GM21786 (cell line): ENCODE data around the gene CIAO2B.
"Not testable (repeated sequence)": the region's sequence is repeated elsewhere in the genome, so short reads cannot be mapped to it uniquely, and the experiment has no call there.

Source experiments
- ATAC-seq: cut with Tn5 transposase; IDR thresholded peaks from one replicate; pipeline ENCODE4 v1.9.1; 2021; ENCODE audit not compliant: unreplicated experiment

Gene CIAO2B

GRCh38 chr16:66934138-66934838 is at the start of gene CIAO2B:
Gene CIAO2B (minus strand): TSS chr16:66934402. CDS start chr16:66934364, 38 bp downstream.
- peak; percentile 77 for ATAC-seq

GRCh38 chr16:66983033-66983432 is 48.8 kb upstream of the CIAO2B start:
- ATAC-seq: no peak

- ATAC-seq: no peak
These were observed 45.0 kb upstream of the CIAO2B start for GRCh38 chr16:66979011-66979717.

GRCh38 chr16:66977341-66978113 is 43.3 kb upstream of the CIAO2B start:
- ATAC-seq: peak; percentile 71

GRCh38 chr16:66976746-66977145 is 42.5 kb upstream of the CIAO2B start:
- no peak for ATAC-seq

- ATAC-seq: no peak
These were observed 41.2 kb upstream of the CIAO2B start for GRCh38 chr16:66975302-66975893.

- not testable (repeated sequence) for ATAC-seq
These were observed 40.7 kb upstream of the CIAO2B start for GRCh38 chr16:66974932-66975246.

GRCh38 chr16:66974156-66974931 is 40.1 kb upstream of the CIAO2B start:
- not testable (repeated sequence) for ATAC-seq

GRCh38 chr16:66973716-66974115 is 39.5 kb upstream of the CIAO2B start:
- ATAC-seq: no peak

- ATAC-seq: no peak
These were observed 38.8 kb upstream of the CIAO2B start for GRCh38 chr16:66972983-66973382.

- ATAC-seq: no peak
These were observed 36.8 kb upstream of the CIAO2B start for GRCh38 chr16:66970775-66971720.

GRCh38 chr16:66968847-66969246 is 34.6 kb upstream of the CIAO2B start:
- no peak for ATAC-seq

- no peak for ATAC-seq
These were observed 29.8 kb upstream of the CIAO2B start for GRCh38 chr16:66964049-66964448.

- ATAC-seq: no peak
These were observed 27.7 kb upstream of the CIAO2B start for GRCh38 chr16:66961914-66962313.

- peak; percentile 86 for ATAC-seq
These were observed 27.0 kb upstream of the CIAO2B start, which contains the start of gene CES3 for GRCh38 chr16:66961065-66961744. Gene CES3 (plus strand): TSS chr16:66961266. CDS start chr16:66961308, 42 bp downstream.

GRCh38 chr16:66960270-66960669 is 26.1 kb upstream of the CIAO2B start:
- no peak for ATAC-seq

- no peak for ATAC-seq
These were observed 25.5 kb upstream of the CIAO2B start for GRCh38 chr16:66959704-66960161.

GRCh38 chr16:66958857-66959703 is 24.9 kb upstream of the CIAO2B start:
- no peak for ATAC-seq
